ENCODE measurements around the gene VEGFD.
A peak's percentile ranks its signal among the peaks of the same experiment; 100 is the strongest.
"Not testable (repeated sequence)": the region's sequence is repeated elsewhere in the genome, so short reads cannot be mapped to it uniquely, and the experiment has no call there.

Gene VEGFD

GRCh38 chrX:15340867-15341266 is 43.3 kb downstream of the VEGFD start:
- H3K36me3 Mint-ChIP-seq: no peaks in the 10 kb centered on the region
- H3K4me3 Mint-ChIP-seq: no peak overlapping the region
- H3K27ac Mint-ChIP-seq: no peak overlapping the region
- peaks cover 5% of the 10 kb centered on the region for H3K4me1 Mint-ChIP-seq (ENCODE audit: low read depth)
- peaks cover 2% of the 10 kb centered on the region for H3K27me3 Mint-ChIP-seq
- no peaks in the 10 kb centered on the region for H3K9me3 Mint-ChIP-seq (ENCODE audit: low read depth)

GRCh38 chrX:15336023-15336413 is 48.2 kb downstream of the VEGFD start:
- Mint-ChIP-seq H3K27me3 (peaks cover 2% of the 10 kb centered on the region), H3K4me1 (ENCODE audit: low read depth) (peaks cover 12% of the 10 kb centered on the region), H3K9me3 (ENCODE audit: low read depth) (no peaks in the 10 kb centered on the region), H3K36me3 (no peaks in the 10 kb centered on the region), H3K27ac (peak overlapping the region; percentile 75), H3K4me3 (peak overlapping the region; percentile 91)

- Mint-ChIP-seq H3K9me3 (ENCODE audit: low read depth) (no peaks in the 10 kb centered on the region), H3K27me3 (no peaks in the 10 kb centered on the region), H3K27ac (peak within 1 kb of the TSS; percentile 75), H3K4me3 (peak within 1 kb of the TSS; percentile 91), H3K36me3 (no peaks in the 10 kb centered on the region), H3K4me1 (ENCODE audit: low read depth) (peaks cover 12% of the 10 kb centered on the region)
Measured at GRCh38 chrX:15335135-15336022, 48.8 kb downstream of the VEGFD start, which contains the start of gene PIGA. Gene PIGA, minus strand, starts transcription at chrX:15335523. Its CDS starts 3,593 bp downstream, at chrX:15331930.

GRCh38 chrX:15334561-15334960 is 49.7 kb downstream of the VEGFD start:
- peak overlapping the region; percentile 91 for H3K4me3 Mint-ChIP-seq
- H3K27me3 Mint-ChIP-seq: no peaks in the 10 kb centered on the region
- H3K36me3 Mint-ChIP-seq: no peaks in the 10 kb centered on the region

GRCh38 chrX:15328821-15329220 is 55.4 kb downstream of the VEGFD start:
- Mint-ChIP-seq H3K9me3 (ENCODE audit: low read depth) (no peaks in the 10 kb centered on the region), H3K36me3 (no peaks in the 10 kb centered on the region)

More at GRCh38 chrX:15334561-15334960, 49.7 kb downstream of the VEGFD start:
- H3K27ac Mint-ChIP-seq: peak overlapping the region; percentile 75
- no peaks in the 10 kb centered on the region for H3K9me3 Mint-ChIP-seq (ENCODE audit: low read depth)
- H3K4me1 Mint-ChIP-seq (ENCODE audit: low read depth): peaks cover 12% of the 10 kb centered on the region

GRCh38 chrX:15328131-15328530 is 56.1 kb downstream of the VEGFD start:
- H3K36me3 Mint-ChIP-seq: no peaks in the 10 kb centered on the region
- H3K9me3 Mint-ChIP-seq (ENCODE audit: low read depth): no peaks in the 10 kb centered on the region
- no peak overlapping the region for H3K4me3 Mint-ChIP-seq
- no peak overlapping the region for H3K27ac Mint-ChIP-seq
- peaks cover 3% of the 10 kb centered on the region for H3K4me1 Mint-ChIP-seq (ENCODE audit: low read depth)
- H3K27me3 Mint-ChIP-seq: no peaks in the 10 kb centered on the region

More at GRCh38 chrX:15328821-15329220, 55.4 kb downstream of the VEGFD start:
- Mint-ChIP-seq H3K4me3 (no peak overlapping the region), H3K4me1 (ENCODE audit: low read depth) (peaks cover 3% of the 10 kb centered on the region), H3K27ac (no peak overlapping the region), H3K27me3 (no peaks in the 10 kb centered on the region)

- Mint-ChIP-seq H3K4me1 (ENCODE audit: low read depth) (no peaks in the 10 kb centered on the region), H3K27me3 (no peaks in the 10 kb centered on the region), H3K27ac (no peak overlapping the region), H3K4me3 (no peak overlapping the region), H3K36me3 (peaks cover 6% of the 10 kb centered on the region), H3K9me3 (ENCODE audit: low read depth) (no peaks in the 10 kb centered on the region)
Measured at GRCh38 chrX:15322472-15322871, 61.7 kb downstream of the VEGFD start.

GRCh38 chrX:15322072-15322471 is 62.1 kb downstream of the VEGFD start:
- no peaks in the 10 kb centered on the region for H3K9me3 Mint-ChIP-seq (ENCODE audit: low read depth)
- H3K4me3 Mint-ChIP-seq: no peak overlapping the region
- no peaks in the 10 kb centered on the region for H3K27me3 Mint-ChIP-seq
- no peak overlapping the region for H3K27ac Mint-ChIP-seq
- H3K36me3 Mint-ChIP-seq: peaks cover 6% of the 10 kb centered on the region
- no peaks in the 10 kb centered on the region for H3K4me1 Mint-ChIP-seq (ENCODE audit: low read depth)

- H3K27me3 Mint-ChIP-seq: no peaks in the 10 kb centered on the region
- no peaks in the 10 kb centered on the region for H3K4me1 Mint-ChIP-seq (ENCODE audit: low read depth)
- peaks cover 6% of the 10 kb centered on the region for H3K36me3 Mint-ChIP-seq
- no peak overlapping the region for H3K27ac Mint-ChIP-seq
- no peaks in the 10 kb centered on the region for H3K9me3 Mint-ChIP-seq (ENCODE audit: low read depth)
- H3K4me3 Mint-ChIP-seq: no peak overlapping the region
Measured at GRCh38 chrX:15321447-15321846, 62.8 kb downstream of the VEGFD start.

- no peaks in the 10 kb centered on the region for H3K9me3 Mint-ChIP-seq (ENCODE audit: low read depth)
- H3K36me3 Mint-ChIP-seq: peaks cover 6% of the 10 kb centered on the region
- no peak overlapping the region for H3K27ac Mint-ChIP-seq
- H3K4me1 Mint-ChIP-seq (ENCODE audit: low read depth): no peaks in the 10 kb centered on the region
- no peak overlapping the region for H3K4me3 Mint-ChIP-seq
- H3K27me3 Mint-ChIP-seq: no peaks in the 10 kb centered on the region
Measured at GRCh38 chrX:15320297-15320696, 63.9 kb downstream of the VEGFD start.

- Mint-ChIP-seq H3K27ac (no peak overlapping the region), H3K4me3 (no peak overlapping the region), H3K4me1 (ENCODE audit: low read depth) (no peaks in the 10 kb centered on the region), H3K36me3 (peaks cover 6% of the 10 kb centered on the region), H3K27me3 (no peaks in the 10 kb centered on the region), H3K9me3 (ENCODE audit: low read depth) (no peaks in the 10 kb centered on the region)
Measured at GRCh38 chrX:15319075-15319474, 65.1 kb downstream of the VEGFD start.

GRCh38 chrX:15315509-15315908 is 68.7 kb downstream of the VEGFD start, which contains the start of gene ASB11:
Gene ASB11, minus strand, starts transcription at chrX:15315640. Its CDS starts 35 bp downstream, at chrX:15315605.
- no peaks in the 10 kb centered on the region for H3K27me3 Mint-ChIP-seq
- no peaks in the 10 kb centered on the region for H3K9me3 Mint-ChIP-seq (ENCODE audit: low read depth)
- peaks cover 6% of the 10 kb centered on the region for H3K36me3 Mint-ChIP-seq
- H3K4me3 Mint-ChIP-seq: no peak within 1 kb of the TSS
- no peaks in the 10 kb centered on the region for H3K4me1 Mint-ChIP-seq (ENCODE audit: low read depth)
- no peak within 1 kb of the TSS for H3K27ac Mint-ChIP-seq

GRCh38 chrX:15314472-15314871 is 69.7 kb downstream of the VEGFD start:
- H3K27ac Mint-ChIP-seq: no peak overlapping the region
- peaks cover 4% of the 10 kb centered on the region for H3K36me3 Mint-ChIP-seq
- H3K4me3 Mint-ChIP-seq: no peak overlapping the region
- H3K9me3 Mint-ChIP-seq (ENCODE audit: low read depth): no peaks in the 10 kb centered on the region
- H3K4me1 Mint-ChIP-seq (ENCODE audit: low read depth): no peaks in the 10 kb centered on the region
- H3K27me3 Mint-ChIP-seq: no peaks in the 10 kb centered on the region

- H3K4me1 Mint-ChIP-seq (ENCODE audit: low read depth): no peaks in the 10 kb centered on the region
- no peak overlapping the region for H3K27ac Mint-ChIP-seq
- H3K27me3 Mint-ChIP-seq: no peaks in the 10 kb centered on the region
- no peaks in the 10 kb centered on the region for H3K36me3 Mint-ChIP-seq
- no peak overlapping the region for H3K4me3 Mint-ChIP-seq
- H3K9me3 Mint-ChIP-seq (ENCODE audit: low read depth): no peaks in the 10 kb centered on the region
Measured at GRCh38 chrX:15311119-15311518, 73.1 kb downstream of the VEGFD start.

- Mint-ChIP-seq H3K4me3 (no peak overlapping the region), H3K9me3 (ENCODE audit: low read depth) (no peaks in the 10 kb centered on the region), H3K27me3 (no peaks in the 10 kb centered on the region), H3K27ac (no peak overlapping the region), H3K36me3 (no peaks in the 10 kb centered on the region), H3K4me1 (ENCODE audit: low read depth) (no peaks in the 10 kb centered on the region)
Measured at GRCh38 chrX:15310117-15310516, 74.1 kb downstream of the VEGFD start.

GRCh38 chrX:15305899-15306298 is 78.3 kb downstream of the VEGFD start:
- H3K9me3 Mint-ChIP-seq (ENCODE audit: low read depth); H3K27ac Mint-ChIP-seq; H3K36me3 Mint-ChIP-seq; H3K4me1 Mint-ChIP-seq (ENCODE audit: low read depth); H3K4me3 Mint-ChIP-seq; H3K27me3 Mint-ChIP-seq: not testable (repeated sequence)

Measured in activated naive CD8-positive, alpha-beta T cell (primary cell).